Stimulated activated CD8-positive, alpha-beta memory T cell treated with anti-CD3 and anti-CD28 coated beads, Interleukin-12 subunit alpha, Interleukin-12 subunit beta, amount 100 ng/mL, for 4 hours (primary cell): ENCODE measurements around the gene DIAPH1.

Experiments used
- DNase-seq: peaks from one replicate; pipeline ENCODE4 v3.0.0-alpha.2; 2020; ENCODE audit warnings: low read depth

The DIAPH1 gene

DNA sequence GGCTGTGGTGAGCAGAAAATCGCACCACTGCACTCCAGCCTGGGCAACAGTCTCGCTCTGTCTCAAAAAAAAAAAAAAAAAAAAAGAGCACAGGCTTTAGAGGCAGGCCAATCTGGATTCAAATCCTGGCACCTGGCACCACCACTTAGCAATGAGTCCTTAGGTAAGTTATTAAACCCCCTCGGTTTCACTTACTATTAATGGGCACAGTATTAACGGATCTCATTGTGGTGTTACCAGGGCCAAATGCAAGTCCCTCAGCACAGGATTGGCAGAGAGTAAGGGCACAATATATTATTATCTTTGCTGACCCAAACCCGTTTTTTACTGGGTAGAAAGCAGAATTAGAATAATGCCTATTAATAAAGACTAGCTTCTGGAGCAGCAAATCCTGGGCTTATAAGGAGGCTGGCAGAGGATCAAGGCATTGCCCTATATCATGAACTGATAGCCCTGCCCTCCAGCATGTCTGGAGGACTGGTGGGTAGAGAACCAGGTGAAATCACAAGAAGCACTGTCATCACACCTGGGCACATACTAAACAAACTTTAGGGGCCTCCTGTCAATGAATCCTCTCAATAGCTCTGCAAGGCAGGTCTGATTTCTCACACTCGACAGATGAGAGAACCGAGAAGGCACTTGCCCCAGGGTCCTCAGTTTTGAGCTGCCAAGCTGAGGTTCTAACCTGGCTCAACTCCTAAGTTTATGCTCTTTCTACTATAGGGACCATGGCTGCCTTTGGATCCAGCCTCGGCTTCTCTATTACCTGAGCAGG is 112.2 kb downstream of the DIAPH1 start:
- no peak for DNase-seq

GRCh38 chr5:141504216-141504615 is 114.6 kb downstream of the DIAPH1 start:
- no peak for DNase-seq

GRCh38 chr5:141503681-141504080 is 115.1 kb downstream of the DIAPH1 start:
- DNase-seq, result no peak

- DNase-seq, result no peak
Measured at GRCh38 chr5:141501761-141502160, 117.0 kb downstream of the DIAPH1 start.

DNA sequence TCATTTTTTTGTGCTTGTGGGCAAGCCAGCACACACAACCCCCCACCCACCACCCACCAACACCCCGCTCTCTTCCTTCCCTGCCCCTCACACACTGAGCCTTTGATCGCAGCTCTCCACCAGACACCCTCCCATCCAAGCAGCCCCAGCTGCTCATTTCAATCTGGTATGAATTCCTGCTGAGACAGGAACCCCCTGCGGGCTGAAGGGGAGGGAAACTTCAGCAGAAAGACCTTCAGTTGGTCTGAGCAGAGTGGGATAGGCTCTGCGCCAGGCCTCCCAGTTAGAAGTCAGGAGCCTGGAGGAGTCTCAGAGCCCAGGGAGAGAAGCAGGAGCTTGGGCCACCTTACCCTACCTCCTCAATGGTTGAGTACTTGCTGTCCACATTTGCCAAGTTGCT is 122.8 kb downstream of the DIAPH1 start:
- no peak for DNase-seq

GRCh38 chr5:141495453-141495811 is 123.4 kb downstream of the DIAPH1 start:
- DNase-seq, result no peak

- no peak for DNase-seq
Measured at GRCh38 chr5:141494761-141495452, 123.9 kb downstream of the DIAPH1 start.

- DNase-seq, result no peak
Measured at GRCh38 chr5:141493500-141494422, 125.0 kb downstream of the DIAPH1 start.

DNA sequence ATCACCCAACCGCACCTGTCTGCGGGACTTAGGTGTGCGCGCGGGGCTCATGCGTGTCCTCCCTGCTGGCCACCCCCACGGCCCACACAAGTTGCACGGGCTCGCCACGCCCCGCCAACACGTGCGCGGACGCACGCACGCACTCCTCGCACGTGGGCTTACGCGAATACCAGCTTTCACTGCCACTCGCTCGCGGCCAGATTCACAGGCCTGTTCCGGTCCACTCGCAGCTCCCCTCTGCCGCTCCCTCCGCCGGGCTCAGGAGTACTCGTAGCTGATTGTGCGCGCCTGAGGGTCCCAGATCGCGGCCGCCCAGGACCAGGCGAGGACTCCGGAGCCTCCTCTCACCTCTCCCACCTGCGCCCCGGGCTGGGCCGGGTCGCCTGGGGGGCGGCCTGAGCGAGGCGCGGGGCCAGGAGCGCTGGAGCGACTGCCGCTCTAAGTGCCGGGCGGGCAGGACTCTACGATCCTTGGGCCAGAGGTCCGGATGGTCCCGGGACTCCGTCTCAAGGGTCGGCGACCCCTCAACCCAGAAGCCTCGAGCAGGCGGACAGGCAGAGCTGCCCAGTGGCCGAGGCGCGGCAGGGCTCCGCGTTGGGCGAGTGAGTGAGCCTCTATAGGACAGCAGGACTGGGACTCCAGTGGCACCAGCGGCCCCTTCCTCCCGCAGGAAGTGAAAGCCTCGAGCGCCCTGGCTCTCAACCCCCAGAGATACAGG is 126.5 kb downstream of the DIAPH1 start:
- DNase-seq, result no peak

DNA sequence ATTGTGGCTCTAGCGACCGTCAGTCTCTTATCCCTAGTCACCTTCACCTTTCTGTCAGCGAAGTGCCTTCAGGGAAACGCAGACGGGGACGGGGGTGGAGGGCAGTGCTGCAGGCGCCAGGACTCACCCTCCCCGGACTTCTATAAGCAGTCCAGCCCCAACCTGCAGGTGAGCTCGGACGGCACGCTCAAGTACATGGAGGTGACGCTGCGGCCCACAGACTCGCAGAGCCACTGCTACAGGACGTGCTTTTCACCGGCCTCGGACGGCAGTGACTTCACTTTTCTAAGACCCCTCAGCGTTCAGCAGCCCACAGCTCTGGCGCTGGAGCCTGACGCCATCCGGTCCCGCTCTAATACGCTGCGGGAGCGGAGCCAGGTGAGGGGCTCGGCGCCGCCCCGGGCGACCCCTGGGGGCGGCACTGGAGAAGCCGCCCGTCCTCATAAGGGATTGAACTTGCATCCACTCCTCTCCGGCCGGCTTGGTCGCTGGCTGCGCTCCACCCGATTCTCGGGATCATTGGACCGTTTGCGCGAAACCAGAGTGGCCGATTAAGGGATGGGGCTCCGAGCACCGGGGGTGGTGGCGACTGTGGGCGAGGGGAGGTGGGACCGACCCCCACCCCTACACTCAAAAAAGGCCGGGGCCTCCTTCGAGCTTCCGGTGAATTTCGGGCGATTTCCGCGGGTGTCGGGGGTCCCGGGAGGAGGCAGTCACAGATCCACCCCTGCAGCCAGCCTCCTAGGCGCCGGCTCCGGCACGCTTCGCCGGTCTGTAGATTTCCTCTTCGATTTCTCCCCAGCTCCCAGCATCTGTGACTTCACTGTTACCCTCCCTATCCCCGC is 127.3 kb downstream of the DIAPH1 start:
- no peak for DNase-seq

GRCh38 chr5:141490771-141491170 is 128.0 kb downstream of the DIAPH1 start:
- no peak for DNase-seq

GRCh38 chr5:141490271-141490670 is 128.5 kb downstream of the DIAPH1 start:
- DNase-seq, result no peak

GRCh38 chr5:141489841-141490240 is 129.0 kb downstream of the DIAPH1 start:
- DNase-seq, result no peak

- no peak for DNase-seq
Measured at GRCh38 chr5:141488591-141489561, 129.9 kb downstream of the DIAPH1 start, which contains the start of gene PCDHGC5. Gene PCDHGC5, plus strand, starts transcription at chr5:141489081. Its CDS starts 160 bp downstream, at chr5:141489241.

DNA sequence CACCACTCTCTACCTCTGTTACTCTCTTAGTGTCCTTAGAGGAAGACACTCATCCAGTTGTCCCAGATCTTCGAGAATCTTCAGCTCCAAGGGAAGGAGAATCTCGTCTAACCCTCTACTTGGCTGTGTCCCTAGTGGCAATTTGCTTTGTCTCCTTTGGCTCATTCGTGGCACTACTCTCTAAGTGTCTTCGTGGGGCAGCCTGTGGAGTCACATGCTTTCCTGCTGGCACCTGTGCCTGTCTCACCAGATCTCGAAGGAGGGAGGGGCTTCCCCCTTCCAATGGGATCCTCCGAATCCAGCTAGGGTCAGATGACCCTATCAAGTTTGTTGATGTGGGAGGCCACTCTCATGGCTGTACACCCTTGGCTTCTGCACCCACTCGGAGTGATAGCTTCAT is 131.7 kb downstream of the DIAPH1 start:
- DNase-seq, result no peak

DNA sequence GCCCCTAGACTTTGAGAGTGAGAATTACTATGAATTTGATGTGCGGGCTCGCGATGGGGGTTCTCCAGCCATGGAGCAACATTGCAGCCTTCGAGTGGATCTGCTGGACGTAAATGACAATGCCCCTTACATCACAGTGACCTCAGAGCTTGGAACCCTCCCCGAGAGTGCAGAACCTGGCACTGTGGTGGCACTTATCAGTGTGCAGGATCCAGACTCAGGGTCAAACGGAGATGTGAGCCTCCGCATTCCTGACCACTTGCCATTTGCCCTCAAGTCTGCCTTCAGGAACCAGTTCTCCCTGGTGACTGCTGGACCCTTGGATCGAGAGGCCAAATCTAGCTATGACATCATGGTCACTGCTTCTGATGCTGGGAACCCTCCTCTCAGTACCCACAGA is 132.7 kb downstream of the DIAPH1 start:
- DNase-seq, result no peak

DNA sequence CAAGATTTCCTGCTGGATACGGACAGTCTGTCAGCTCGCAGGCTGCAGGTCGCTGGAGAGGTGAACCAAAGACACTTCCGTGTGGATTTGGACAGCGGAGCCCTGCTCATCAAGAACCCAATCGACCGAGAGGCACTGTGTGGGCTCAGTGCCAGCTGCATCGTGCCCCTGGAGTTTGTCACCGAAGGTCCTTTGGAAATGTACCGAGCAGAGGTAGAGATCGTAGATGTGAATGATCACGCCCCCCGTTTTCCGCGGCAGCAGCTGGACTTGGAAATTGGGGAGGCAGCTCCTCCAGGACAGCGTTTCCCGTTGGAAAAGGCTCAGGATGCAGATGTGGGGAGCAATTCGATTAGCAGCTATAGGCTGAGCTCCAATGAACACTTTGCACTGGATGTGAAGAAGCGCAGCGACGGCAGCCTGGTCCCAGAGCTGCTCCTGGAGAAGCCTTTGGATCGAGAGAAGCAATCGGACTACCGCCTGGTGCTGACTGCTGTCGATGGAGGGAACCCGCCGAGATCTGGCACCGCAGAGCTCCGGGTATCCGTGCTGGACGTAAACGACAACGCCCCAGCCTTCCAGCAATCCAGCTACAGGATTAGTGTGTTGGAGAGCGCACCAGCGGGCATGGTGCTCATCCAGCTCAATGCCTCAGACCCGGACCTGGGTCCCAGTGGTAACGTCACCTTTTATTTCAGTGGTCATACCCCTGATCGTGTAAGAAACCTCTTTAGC is 133.3 kb downstream of the DIAPH1 start:
- DNase-seq, result no peak

DNA sequence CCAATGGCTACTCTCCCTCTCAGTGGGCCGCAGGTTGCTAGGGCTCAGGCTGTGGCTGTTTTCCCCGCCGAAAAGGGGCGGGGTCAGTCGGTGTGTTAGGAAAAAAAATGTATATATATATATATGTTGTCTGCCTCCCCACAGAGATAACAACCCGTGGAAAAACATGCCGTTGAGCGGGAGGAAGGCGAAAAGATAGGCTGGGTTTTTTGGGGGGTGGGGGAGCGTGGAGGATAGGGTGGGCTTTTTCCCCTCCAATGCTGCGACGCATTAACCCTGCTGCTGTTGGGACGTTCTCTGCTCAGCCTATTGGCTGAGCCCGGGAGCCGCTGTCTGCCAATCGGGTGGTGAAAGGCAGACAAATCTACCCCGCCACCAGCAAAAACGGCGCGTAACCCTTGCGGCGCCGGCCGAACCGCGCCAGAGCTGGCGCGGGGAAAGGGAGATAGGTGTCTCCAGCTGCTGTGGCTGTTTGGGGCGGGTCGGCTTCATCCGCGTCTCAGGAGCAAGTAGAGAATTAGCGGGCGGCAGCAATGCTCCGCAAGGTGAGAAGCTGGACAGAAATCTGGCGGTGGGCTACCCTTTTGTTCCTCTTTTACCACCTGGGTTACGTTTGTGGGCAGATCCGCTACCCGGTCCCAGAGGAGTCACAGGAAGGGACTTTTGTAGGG is 134.0 kb downstream of the DIAPH1 start, which contains the start of gene PCDHGC4:
Gene PCDHGC4, plus strand, starts transcription at position 390 of the 671 bp plus-strand sequence. Its CDS starts 144 bp downstream, at position 534.
- no peak for DNase-seq
